Sciatic nerve (tissue), 2 donors: Measurements from ENCODE around the gene OOSP2. TPM values are rescaled to one million over a fixed set of nuclear protein-coding genes. Genes with fewer than 3 reads are reported as not detected.
"Not testable (repeated sequence)": the region's sequence is repeated elsewhere in the genome, so short reads cannot be mapped to it uniquely, and the experiment has no call there.

ENCODE experiments used
- ATAC-seq: fragments of 200-7000 bp; cut with Tn5 transposase; one replicate; pipeline ENCODE4 v1.9.1; 2020; ENCODE audit warnings: mild to moderate bottlenecking, moderate library complexity
- DNase-seq: peaks from one replicate; pipeline ENCODE4 v3.0.0-alpha.2; 2020; ENCODE audit warnings: low spot score
- intact Hi-C: fragments of 100-400 bp; cut with DNase I; formaldehyde crosslinking; loops from one replicate; pipeline ENCODE4 v1.14.2; 2022
- total RNA-seq: library from RNA; stranded (reverse); fragmentation: NEBNext Ultra II Directional; extraction: Animal tissue kit (Norgen Biotek cat#: 25700); gene quantifications from one replicate; pipeline ENCODE4 v1.2.1, GENCODE V29; 2021
- donor health status: DM: no; HTN: no; CAD: no.
- donor health status: DM: no; HTN: no; CAD: no.

The OOSP2 gene
- total RNA-seq, result not detected

- DNase-seq (no peak), ATAC-seq (no peak)
- intact Hi-C loops, result no loop called here
These were observed at the start of gene OOSP2 for GRCh38 chr11:60040109-60040508. OOSP2 (plus strand) TSS chr11:60040409; CDS start chr11:60040460, 51 bp downstream.

GRCh38 chr11:59990421-59990820 lies 49.8 kb upstream of the OOSP2 start:
- ATAC-seq (no peak), DNase-seq (no peak)
- intact Hi-C loops, result no loop called here

- intact Hi-C loops, result no loop called here
- no peak for DNase-seq
These were observed 47.8 kb upstream of the OOSP2 start for GRCh38 chr11:59992425-59992824.

GRCh38 chr11:59997800-59998199 lies 42.4 kb upstream of the OOSP2 start:
- ATAC-seq (no peak), DNase-seq (no peak)
- intact Hi-C loops, result no loop called here

More at GRCh38 chr11:59992425-59992824, 47.8 kb upstream of the OOSP2 start:
- no peak for ATAC-seq

- no peak for ATAC-seq
- DNase-seq, result no peak
- intact Hi-C loops, result no loop called here
These were observed 40.5 kb upstream of the OOSP2 start for GRCh38 chr11:59999691-60000090.

- intact Hi-C loops, result no loop called here
- ATAC-seq, result no peak
- no peak for DNase-seq
These were observed 36.5 kb upstream of the OOSP2 start for GRCh38 chr11:60003729-60004128.

- ATAC-seq (no peak), DNase-seq (no peak)
- intact Hi-C loops, result no loop called here
These were observed 34.8 kb upstream of the OOSP2 start for GRCh38 chr11:60005360-60005759.

- DNase-seq (no peak), ATAC-seq (no peak)
- intact Hi-C loops, result no loop called here
These were observed 23.3 kb upstream of the OOSP2 start, which contains the start of gene OOSP4B for GRCh38 chr11:60016881-60017280. OOSP4B (plus strand) TSS chr11:60017181.

GRCh38 chr11:60018058-60018457 lies 22.2 kb upstream of the OOSP2 start:
- ATAC-seq (no peak), DNase-seq (no peak)
- intact Hi-C loops, result no loop called here

GRCh38 chr11:60020376-60020775 lies 19.8 kb upstream of the OOSP2 start:
- intact Hi-C loops, ATAC-seq, DNase-seq: not testable (repeated sequence)

GRCh38 chr11:60029015-60029632 lies 11.1 kb upstream of the OOSP2 start:
- DNase-seq (no peak), ATAC-seq (no peak)
- intact Hi-C loops, result no loop called here

- DNase-seq, intact Hi-C loops, ATAC-seq: not testable (repeated sequence)
These were observed 10.2 kb downstream of the OOSP2 start for GRCh38 chr11:60050422-60050821.

GRCh38 chr11:60050839-60051238 lies 10.6 kb downstream of the OOSP2 start:
- ATAC-seq, DNase-seq, intact Hi-C loops: not testable (repeated sequence)

- intact Hi-C loops, result no loop called here
- ATAC-seq, result no peak
- DNase-seq, result no peak
These were observed 16.2 kb downstream of the OOSP2 start, which contains the start of gene MS4A3 for GRCh38 chr11:60056349-60056969. MS4A3 (plus strand) TSS chr11:60056665; CDS start chr11:60061161, 4,496 bp downstream.

- ATAC-seq (no peak), DNase-seq (no peak)
- intact Hi-C loops, result no loop called here
These were observed 18.8 kb downstream of the OOSP2 start for GRCh38 chr11:60059052-60059451.

- intact Hi-C loops, result no loop called here
- no peak for ATAC-seq
- DNase-seq, result no peak
These were observed 19.5 kb downstream of the OOSP2 start for GRCh38 chr11:60059521-60060240.

GRCh38 chr11:60064111-60064510 lies 23.9 kb downstream of the OOSP2 start:
- no peak for DNase-seq
- no peak for ATAC-seq
- intact Hi-C loops, result no loop called here

- intact Hi-C loops, result no loop called here
- ATAC-seq (no peak), DNase-seq (no peak)
These were observed 25.6 kb downstream of the OOSP2 start for GRCh38 chr11:60065801-60066200.

GRCh38 chr11:60069450-60069849 lies 29.2 kb downstream of the OOSP2 start:
- intact Hi-C loops, result no loop called here
- no peak for DNase-seq
- no peak for ATAC-seq

GRCh38 chr11:60071644-60072043 lies 31.4 kb downstream of the OOSP2 start:
- ATAC-seq, intact Hi-C loops, DNase-seq: not testable (repeated sequence)
